Measurements from ENCODE around the gene LEF1.
"Not testable (repeated sequence)": the region's sequence is repeated elsewhere in the genome, so short reads cannot be mapped to it uniquely, and the experiment has no call there.

LEF1 gene

DNA sequence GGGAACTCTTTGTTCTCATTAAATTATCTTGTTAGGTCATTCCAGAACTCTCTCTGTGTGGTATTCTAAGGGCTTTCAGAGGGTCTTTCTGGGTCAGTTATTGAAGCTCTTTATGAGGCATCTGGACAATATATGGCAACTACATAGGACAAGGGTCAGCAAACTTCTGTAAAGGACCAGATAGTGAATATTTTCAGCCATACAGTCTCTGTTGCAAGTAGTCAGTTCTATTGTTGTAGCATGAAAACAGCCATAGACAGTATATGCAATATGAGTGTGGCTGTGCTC, 143.9 kb downstream of the LEF1 start:
- FAIRE-seq: no peak

- FAIRE-seq: no peak
Measured at GRCh38 chr4:108024085-108024877, 144.5 kb downstream of the LEF1 start.

DNA sequence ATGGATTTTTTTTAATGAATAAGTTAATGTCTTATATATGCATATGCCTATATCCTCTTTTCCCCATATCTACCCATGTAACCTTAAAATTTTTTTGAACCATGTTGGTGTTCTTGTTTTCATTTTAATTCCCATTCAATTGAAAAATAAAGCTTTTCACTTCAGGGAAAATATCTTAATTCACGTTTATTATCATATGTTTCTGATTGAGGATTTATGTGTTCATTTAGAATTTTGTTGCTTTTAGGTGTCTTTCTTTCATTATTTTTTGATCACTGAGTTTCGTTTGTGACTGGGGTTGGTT, 149.9 kb downstream of the LEF1 start:
- FAIRE-seq: no peak

DNA sequence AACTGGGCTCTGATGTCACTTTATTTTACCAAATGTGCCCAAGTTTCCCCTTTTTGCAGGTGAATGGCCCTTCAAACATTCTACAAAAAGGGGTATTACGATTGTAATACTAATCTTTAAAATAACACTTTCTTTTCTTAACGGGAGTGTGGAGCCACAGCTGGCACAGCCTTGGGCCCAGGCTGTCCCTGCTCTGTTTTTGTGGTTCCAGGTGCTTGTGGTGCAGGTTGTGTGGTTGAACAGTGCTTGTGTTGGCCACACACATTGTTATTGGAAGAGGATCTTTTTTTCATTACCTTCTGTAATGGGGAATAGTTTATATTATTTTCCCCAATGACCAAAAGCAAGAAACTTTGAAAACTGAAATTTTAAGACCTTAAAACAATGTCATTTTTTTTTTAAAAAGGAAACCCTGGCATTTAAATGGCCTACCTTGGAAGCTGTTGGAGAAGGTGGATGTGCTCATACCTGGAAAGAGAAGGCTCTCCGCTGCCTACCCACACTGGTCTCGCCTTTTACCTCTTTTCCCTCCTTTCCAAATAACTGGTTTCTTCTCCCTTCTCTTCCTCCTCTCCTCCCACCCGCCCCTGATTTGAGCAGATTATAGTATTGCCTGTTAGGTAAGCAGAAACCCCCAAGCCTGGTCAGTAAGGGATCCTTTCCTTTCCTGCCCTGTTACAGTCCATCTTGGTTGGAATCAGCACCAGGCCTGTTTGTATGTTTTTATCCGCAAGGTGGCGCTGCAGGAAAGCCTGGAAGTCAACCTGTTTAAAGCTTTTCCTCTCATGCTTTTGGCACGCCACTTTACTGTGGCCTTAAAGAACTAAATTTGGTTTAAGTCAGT, 150.5 kb downstream of the LEF1 start:
- FAIRE-seq: peak; percentile 85

DNA sequence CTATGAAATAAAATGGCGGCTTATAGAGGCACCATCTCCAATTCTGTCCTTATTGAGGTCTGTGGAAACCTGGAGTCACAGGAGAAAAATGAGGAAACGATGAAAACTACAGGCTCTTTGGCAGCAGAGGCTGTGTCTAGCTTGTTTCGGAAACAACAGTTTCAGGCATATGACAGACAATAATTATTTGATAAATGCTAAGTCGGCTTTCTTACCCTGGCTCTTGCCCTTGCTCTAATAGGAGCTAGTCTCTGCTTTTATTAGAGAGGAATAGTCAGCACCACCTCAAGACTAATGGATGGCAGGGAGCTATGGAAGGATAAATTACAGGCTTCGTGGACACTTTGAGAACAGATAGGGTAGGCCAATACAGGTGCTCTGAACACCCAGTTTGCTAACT, 154.8 kb downstream of the LEF1 start:
- no peak for FAIRE-seq

DNA sequence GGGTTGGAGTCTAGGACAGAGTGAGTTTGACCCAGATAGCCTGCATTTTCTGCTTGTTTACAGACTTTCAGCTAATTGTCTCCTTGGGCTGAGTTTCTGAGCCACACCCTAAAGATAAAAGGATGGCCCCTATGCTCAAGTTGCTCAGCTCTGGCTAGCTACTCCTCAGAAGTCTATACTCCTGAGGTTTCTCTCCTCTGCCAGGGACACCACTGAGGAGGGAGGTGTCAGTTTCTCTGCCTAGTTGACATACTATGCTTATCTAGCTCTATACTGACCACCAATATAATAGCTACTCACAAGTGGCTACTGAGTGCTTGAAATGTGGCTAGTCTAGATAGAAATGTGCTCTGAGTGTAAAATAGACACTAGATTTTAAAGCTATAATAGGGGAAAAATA, 155.4 kb downstream of the LEF1 start:
- FAIRE-seq: no peak

DNA sequence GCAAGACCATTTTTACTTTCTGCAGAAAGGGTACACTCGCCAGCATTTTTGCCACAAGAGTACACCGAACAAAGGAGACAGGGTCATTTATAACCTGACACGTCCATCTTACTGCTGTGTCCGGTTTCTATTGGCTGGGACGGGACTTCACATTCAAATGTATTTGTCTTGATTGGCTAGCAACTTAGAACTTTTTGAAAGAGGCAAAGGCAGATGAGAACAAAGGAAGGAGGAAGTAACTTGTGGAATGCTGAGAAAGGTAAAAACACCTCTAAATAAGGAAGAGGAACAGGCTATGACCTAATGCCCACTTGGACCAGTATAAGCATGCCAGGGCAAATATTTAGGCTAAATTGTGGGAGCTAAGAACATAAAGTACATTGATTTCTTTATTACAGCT, 156.3 kb downstream of the LEF1 start:
- not testable (repeated sequence) for FAIRE-seq

GRCh38 chr4:108010167-108010566, 158.6 kb downstream of the LEF1 start:
- FAIRE-seq: no peak

GRCh38 chr4:108008721-108009120, 160.0 kb downstream of the LEF1 start:
- FAIRE-seq: no peak

DNA sequence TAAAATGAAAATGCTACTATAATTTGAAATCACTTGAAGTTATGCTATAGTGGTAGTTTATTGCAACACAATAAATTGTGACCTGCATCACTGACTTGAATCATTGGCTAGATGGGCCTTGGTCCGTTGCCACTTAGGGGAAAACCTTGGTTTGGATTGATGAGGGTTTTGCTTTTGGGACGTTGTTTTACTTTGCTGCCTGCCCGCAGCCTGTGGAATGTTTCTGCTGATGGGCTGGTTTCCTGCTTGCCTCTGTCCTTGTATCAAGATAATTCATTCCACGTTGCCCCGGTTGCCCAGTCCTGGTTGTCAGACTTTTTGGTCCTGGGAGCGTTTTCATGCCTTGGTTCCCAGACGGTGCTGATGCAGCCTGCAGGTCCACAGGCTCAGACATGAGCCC, 160.7 kb downstream of the LEF1 start:
- FAIRE-seq: no peak

DNA sequence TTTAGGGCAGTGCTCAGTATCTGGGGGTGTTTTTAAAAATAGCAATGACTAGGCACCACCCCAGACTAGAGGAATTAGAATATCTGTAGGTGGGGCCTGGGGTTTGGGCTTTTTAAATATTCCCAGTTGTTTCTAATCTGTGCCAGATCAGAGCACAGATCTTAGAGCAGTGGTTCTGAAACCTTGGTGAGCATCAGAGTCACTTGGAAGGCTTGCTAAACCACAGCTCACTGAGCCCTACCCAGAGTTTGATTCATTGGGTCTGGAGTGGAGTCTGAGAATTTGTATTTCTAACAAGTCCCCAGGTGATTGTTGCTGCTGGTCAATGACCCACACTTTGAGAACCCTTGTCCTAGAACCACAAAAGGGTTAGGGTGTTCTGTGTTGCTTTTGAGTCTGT, 162.4 kb downstream of the LEF1 start:
- no peak for FAIRE-seq

DNA sequence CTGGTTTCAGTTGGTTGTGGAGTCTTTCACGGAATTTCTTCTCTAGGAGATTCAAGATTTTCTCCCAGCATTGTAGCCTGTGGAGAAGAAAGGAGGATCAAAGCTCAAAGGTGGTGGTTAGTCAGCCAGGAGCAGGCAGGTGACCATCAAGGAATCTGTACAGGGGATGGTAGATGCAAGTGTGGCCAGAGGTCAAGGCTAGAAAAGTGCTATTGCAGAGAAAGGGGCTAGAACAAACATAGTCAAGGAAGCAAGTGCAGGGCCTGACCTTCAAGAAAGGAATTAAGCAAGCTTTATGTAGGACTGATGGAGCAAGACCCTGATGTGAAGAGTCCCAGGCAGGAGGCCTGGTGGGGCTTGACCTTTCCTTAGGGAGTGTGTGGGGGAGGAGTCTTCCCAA, 162.9 kb downstream of the LEF1 start:
- no peak for FAIRE-seq

GRCh38 chr4:108004646-108005045, 164.1 kb downstream of the LEF1 start:
- no peak for FAIRE-seq

DNA sequence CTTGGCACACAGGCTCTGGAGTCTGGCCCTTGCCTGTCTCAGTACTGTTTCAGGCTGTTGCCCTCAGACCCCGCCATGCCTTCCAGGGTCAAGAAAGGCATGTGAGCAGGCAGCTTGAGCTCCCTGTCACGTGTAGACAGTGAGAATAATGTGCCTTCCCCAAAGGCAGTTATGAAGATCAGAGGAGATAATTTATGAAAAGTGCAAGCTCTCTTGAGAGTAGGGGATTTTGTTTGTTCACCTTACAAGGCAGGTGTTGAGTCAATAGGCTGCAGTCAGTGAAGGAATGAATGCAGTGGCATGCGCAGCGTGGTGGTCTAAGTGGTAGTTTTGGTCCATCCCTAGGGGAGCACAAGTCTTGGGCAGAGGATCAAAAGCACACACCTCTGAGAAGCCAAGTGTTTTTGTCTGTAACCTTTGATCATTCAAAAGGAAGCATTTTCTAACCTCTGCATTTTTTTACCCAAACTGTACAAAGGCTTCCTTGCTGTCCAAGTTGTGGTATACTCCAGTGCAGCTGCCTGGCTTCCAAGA, 164.7 kb downstream of the LEF1 start:
- FAIRE-seq: no peak

- FAIRE-seq: no peak
Measured at GRCh38 chr4:108001540-108002135, 167.1 kb downstream of the LEF1 start.

- FAIRE-seq: no peak
Measured at GRCh38 chr4:107999932-108000539, 168.7 kb downstream of the LEF1 start.

DNA sequence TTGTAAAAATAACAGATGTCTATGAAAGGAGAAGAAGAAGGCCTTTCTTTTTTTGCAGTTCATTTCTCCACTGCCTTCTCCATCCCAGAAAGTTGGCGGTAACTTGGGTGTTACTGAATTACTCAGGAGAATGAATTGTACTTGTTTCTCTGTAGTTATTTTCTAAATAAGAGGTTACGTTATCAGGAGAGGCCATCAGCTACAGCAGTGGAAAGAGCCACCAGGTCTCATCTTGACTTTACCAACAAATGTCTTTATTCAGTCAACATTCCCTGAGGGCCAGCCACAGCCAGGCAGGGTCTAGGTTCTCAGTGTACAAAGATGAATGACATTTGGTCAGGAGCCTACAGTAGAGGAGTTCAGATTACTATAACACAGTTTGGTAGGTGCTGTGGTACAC, 170.9 kb downstream of the LEF1 start:
- FAIRE-seq: no peak

All from A204.1 (cell line).